Stimulated activated naive CD8-positive, alpha-beta T cell treated with anti-CD3 and anti-CD28 coated beads, Interleukin-15, Interleukin-2, amounts not matched to agents 100 ng/mL and 50 ng/mL, for 24 hours (primary cell): ENCODE data around the gene TDRD7.

Experiments
- H3K27ac Mint-ChIP-seq: one replicate; pipeline ENCODE4 v1.8.0; 2021; ENCODE audit warnings: mild to moderate bottlenecking, mixed read lengths
- H3K27me3 Mint-ChIP-seq: one replicate; pipeline ENCODE4 v1.8.0; 2021; ENCODE audit warnings: mixed read lengths
- H3K36me3 Mint-ChIP-seq: one replicate; pipeline ENCODE4 v1.8.0; 2021; ENCODE audit warnings: low read depth, mixed read lengths
- H3K4me1 Mint-ChIP-seq: one replicate; pipeline ENCODE4 v1.8.0; 2021; ENCODE audit warnings: low read depth, mixed read lengths
- H3K4me3 Mint-ChIP-seq: one replicate; pipeline ENCODE4 v1.8.0; 2021; ENCODE audit warnings: mild to moderate bottlenecking, mixed read lengths
- H3K9me3 Mint-ChIP-seq: one replicate; pipeline ENCODE4 v1.8.0; 2021; ENCODE audit warnings: mixed read lengths

The TDRD7 gene

DNA sequence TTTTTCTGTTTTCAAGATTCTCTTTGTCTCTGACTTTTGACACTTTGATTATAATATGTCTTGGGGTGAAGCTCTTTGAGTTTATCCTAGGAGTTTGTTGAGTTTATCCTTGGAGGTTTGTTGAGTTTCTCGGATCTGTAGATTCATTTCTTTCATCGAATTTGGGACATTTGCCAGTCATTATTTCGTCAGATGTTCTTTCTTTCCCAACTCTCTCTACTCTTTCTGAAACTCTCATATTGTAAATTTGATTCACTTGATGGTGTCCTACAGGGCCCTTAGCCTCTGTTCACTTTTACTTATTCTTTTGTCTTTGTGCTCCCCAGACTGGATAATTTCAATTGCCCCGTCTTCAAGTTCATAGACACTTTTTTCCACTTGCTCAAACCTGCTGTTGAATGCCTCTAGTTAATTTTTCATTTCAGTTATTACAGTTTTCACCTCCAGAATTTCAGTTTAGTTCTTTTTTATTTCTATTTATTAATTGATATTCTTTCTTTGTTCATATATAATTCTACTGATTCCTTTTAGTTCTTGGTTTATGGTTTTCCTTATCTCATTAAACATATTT is 8.1 kb upstream of the TDRD7 start:
- Mint-ChIP-seq H3K27ac (no peak overlapping the region), H3K4me1 (peaks cover 2% of the 10 kb centered on the region), H3K4me3 (no peak overlapping the region), H3K27me3 (peaks cover 38% of the 10 kb centered on the region), H3K9me3 (no peaks in the 10 kb centered on the region), H3K36me3 (no peaks in the 10 kb centered on the region)

- Mint-ChIP-seq H3K4me1 (no peaks in the 10 kb centered on the region), H3K27me3 (peaks cover 46% of the 10 kb centered on the region), H3K27ac (no peak overlapping the region), H3K9me3 (no peaks in the 10 kb centered on the region), H3K36me3 (no peaks in the 10 kb centered on the region), H3K4me3 (no peak overlapping the region)
Measured at GRCh38 chr9:97405551-97405950, 6.3 kb upstream of the TDRD7 start.

GRCh38 chr9:97406620-97407177 is 5.2 kb upstream of the TDRD7 start:
- Mint-ChIP-seq H3K27me3 (peaks cover 42% of the 10 kb centered on the region), H3K36me3 (no peaks in the 10 kb centered on the region), H3K4me1 (peaks cover 5% of the 10 kb centered on the region), H3K27ac (no peak overlapping the region), H3K9me3 (no peaks in the 10 kb centered on the region), H3K4me3 (no peak overlapping the region)

GRCh38 chr9:97408562-97408961 is 3.3 kb upstream of the TDRD7 start:
- Mint-ChIP-seq H3K4me1 (peaks cover 16% of the 10 kb centered on the region), H3K4me3 (no peak overlapping the region), H3K9me3 (no peaks in the 10 kb centered on the region), H3K36me3 (no peaks in the 10 kb centered on the region), H3K27me3 (peaks cover 39% of the 10 kb centered on the region), H3K27ac (no peak overlapping the region)

DNA sequence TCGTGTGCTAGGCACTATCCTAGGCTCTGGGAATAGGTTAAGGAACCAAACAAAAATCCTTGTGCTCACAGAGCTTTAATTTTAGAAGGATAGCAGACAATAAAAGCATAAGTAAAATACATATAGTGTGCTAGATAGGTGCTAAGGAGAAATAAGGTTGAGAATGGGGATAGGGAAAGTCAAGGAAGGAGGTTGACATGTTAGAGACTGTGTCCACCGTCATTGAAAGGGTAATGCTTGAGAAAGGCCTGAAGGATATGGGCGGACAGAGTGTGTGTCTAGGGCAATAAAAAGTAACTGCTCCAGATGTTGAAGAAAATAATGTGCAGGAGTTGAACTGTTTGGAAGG is 482 bp upstream of the TDRD7 start:
- Mint-ChIP-seq H3K27ac (peak overlapping the region; percentile 19), H3K9me3 (no peaks in the 10 kb centered on the region), H3K27me3 (peaks cover 31% of the 10 kb centered on the region), H3K36me3 (no peaks in the 10 kb centered on the region), H3K4me1 (peaks cover 20% of the 10 kb centered on the region), H3K4me3 (peak overlapping the region; percentile 87)

DNA sequence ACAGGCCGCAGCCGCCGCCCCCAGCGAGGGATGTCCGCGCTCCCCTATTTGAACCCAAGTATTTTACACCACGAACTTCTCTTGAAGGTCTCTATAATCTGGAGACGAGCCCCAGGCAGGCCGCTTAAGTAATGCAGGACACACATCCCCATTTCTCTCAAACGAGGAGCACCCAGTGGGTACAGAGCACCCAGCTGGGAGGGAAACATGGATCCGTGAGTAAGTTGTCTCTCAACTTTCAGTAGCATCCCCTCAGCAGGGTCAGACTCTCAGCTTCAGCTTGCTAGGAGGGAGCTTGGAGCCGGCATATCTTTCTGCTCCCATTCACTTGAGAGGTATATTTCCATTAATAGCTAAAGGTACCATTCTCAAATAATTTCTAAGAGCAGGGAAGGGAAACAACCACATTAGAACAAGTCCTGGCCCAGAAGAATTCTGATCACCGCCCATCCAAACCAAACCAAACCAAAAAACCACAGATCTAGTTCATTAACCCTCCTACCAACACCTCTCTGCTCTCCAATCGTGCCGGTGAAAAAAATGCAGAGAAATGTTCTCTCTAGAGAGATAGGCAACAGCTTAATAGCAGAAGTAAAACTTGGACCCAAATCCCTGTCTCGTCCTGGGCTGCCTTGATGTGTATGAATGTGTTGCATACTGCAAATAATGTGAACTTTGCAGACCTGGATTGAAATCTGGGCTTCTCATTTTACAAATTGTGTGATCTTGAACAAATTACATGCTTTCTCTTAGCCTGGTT is 910 bp downstream of the TDRD7 start:
- no peaks in the 10 kb centered on the region for H3K36me3 Mint-ChIP-seq
- peaks cover 19% of the 10 kb centered on the region for H3K27me3 Mint-ChIP-seq
- peak overlapping the region; percentile 73 for H3K4me3 Mint-ChIP-seq
- H3K4me1 Mint-ChIP-seq = peaks cover 20% of the 10 kb centered on the region
- peak overlapping the region; percentile 64 for H3K27ac Mint-ChIP-seq
- no peaks in the 10 kb centered on the region for H3K9me3 Mint-ChIP-seq

- Mint-ChIP-seq H3K36me3 (no peaks in the 10 kb centered on the region), H3K4me3 (peak overlapping the region; percentile 73), H3K4me1 (peaks cover 20% of the 10 kb centered on the region), H3K27me3 (peaks cover 12% of the 10 kb centered on the region), H3K27ac (peak overlapping the region; percentile 17), H3K9me3 (no peaks in the 10 kb centered on the region)
Measured at GRCh38 chr9:97413462-97413861, 1.6 kb downstream of the TDRD7 start.

GRCh38 chr9:97415146-97415545 is 3.2 kb downstream of the TDRD7 start:
- peaks cover 31% of the 10 kb centered on the region for H3K4me1 Mint-ChIP-seq
- no peaks in the 10 kb centered on the region for H3K27me3 Mint-ChIP-seq

GRCh38 chr9:97418880-97419279 is 7.0 kb downstream of the TDRD7 start:
- Mint-ChIP-seq H3K4me3 (no peak overlapping the region), H3K27me3 (no peaks in the 10 kb centered on the region), H3K4me1 (peaks cover 12% of the 10 kb centered on the region), H3K36me3 (no peaks in the 10 kb centered on the region), H3K9me3 (no peaks in the 10 kb centered on the region), H3K27ac (no peak overlapping the region)

More at GRCh38 chr9:97415146-97415545, 3.2 kb downstream of the TDRD7 start:
- Mint-ChIP-seq H3K9me3 (no peaks in the 10 kb centered on the region), H3K27ac (no peak overlapping the region), H3K36me3 (no peaks in the 10 kb centered on the region), H3K4me3 (no peak overlapping the region)

DNA sequence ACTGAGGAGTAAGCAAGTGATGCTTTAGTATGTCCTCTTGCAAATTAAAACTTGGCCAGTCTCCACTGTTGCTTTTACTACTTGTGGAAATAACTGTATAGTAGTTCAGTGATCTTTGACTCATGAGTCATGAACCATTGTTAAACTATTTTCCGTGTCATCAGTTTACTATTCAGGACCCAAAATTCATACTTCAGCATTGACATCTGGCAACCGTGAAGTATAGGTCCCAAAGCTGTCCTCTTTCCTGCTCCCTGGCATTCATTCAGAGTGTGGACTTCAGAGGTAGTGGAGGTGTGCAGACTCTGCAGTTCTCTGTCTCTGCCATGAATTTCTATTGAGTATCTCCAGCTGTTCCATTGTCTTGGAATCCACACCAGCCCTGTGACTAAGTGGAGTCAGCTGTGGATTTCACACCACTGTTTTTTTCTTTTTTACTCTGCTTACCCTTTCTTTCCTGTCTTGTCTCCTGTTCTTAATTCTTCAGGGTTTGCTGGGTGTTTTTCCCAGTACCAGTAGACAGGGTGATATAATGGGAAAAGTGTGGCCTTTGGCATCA is 7.5 kb downstream of the TDRD7 start:
- no peak overlapping the region for H3K27ac Mint-ChIP-seq
- H3K4me3 Mint-ChIP-seq = no peak overlapping the region
- H3K4me1 Mint-ChIP-seq = peaks cover 11% of the 10 kb centered on the region
- peaks cover 3% of the 10 kb centered on the region for H3K9me3 Mint-ChIP-seq
- H3K27me3 Mint-ChIP-seq = no peaks in the 10 kb centered on the region
- H3K36me3 Mint-ChIP-seq = no peaks in the 10 kb centered on the region

- H3K27ac Mint-ChIP-seq = no peak overlapping the region
- H3K4me1 Mint-ChIP-seq = no peaks in the 10 kb centered on the region
- peaks cover 3% of the 10 kb centered on the region for H3K9me3 Mint-ChIP-seq
- H3K4me3 Mint-ChIP-seq = no peak overlapping the region
- H3K36me3 Mint-ChIP-seq = peaks cover 12% of the 10 kb centered on the region
- H3K27me3 Mint-ChIP-seq = no peaks in the 10 kb centered on the region
Measured at GRCh38 chr9:97425336-97425972, 13.6 kb downstream of the TDRD7 start.

DNA sequence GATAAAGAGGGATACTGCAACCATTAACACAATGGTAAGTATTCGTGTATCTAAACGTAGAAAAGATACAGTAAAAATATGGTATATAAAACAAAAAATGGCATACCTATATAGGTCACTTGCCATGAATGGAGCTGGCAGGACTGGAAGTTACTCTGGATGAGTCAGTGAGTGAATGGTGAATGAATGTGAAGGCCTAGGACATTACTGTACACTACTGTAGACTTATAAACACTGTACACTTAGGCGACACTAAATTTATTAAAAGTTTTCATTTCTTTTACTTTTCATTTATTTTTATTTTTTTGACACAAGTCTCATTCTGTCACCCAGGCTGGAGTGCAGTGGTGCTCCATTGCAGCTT is 14.1 kb downstream of the TDRD7 start:
- Mint-ChIP-seq H3K4me3 (no peak overlapping the region), H3K9me3 (peaks cover 3% of the 10 kb centered on the region), H3K27me3 (no peaks in the 10 kb centered on the region), H3K36me3 (peaks cover 13% of the 10 kb centered on the region), H3K27ac (no peak overlapping the region), H3K4me1 (no peaks in the 10 kb centered on the region)

DNA sequence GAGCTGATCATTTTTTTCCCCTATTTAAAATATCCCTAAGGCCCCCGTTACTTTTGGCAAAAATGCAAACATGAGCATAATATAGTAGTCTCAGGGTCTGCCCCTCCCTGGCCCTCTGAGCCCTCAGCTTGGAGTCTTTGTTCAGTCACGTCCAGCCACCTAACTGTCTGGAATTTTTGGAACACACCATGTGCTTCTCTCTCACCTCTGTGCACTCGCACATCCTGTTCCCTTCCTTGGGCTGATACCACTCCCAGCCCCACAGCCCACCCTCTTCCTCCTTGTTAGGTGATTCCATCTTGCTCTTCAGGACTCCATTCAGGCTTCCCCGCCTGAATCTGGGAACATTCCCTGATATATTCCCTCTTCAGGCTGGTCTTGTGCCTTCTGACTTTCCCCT is 16.0 kb downstream of the TDRD7 start:
- H3K27me3 Mint-ChIP-seq = no peaks in the 10 kb centered on the region
- H3K27ac Mint-ChIP-seq = no peak overlapping the region
- H3K36me3 Mint-ChIP-seq = peaks cover 18% of the 10 kb centered on the region
- H3K4me1 Mint-ChIP-seq = no peaks in the 10 kb centered on the region
- H3K4me3 Mint-ChIP-seq = no peak overlapping the region
- peaks cover 3% of the 10 kb centered on the region for H3K9me3 Mint-ChIP-seq

GRCh38 chr9:97430316-97431043 is 18.6 kb downstream of the TDRD7 start:
- peaks cover 28% of the 10 kb centered on the region for H3K36me3 Mint-ChIP-seq
- H3K4me1 Mint-ChIP-seq = no peaks in the 10 kb centered on the region
- no peaks in the 10 kb centered on the region for H3K27me3 Mint-ChIP-seq
- no peak overlapping the region for H3K4me3 Mint-ChIP-seq
- no peaks in the 10 kb centered on the region for H3K9me3 Mint-ChIP-seq
- no peak overlapping the region for H3K27ac Mint-ChIP-seq

GRCh38 chr9:97431044-97431441 is 19.1 kb downstream of the TDRD7 start:
- Mint-ChIP-seq H3K27me3 (no peaks in the 10 kb centered on the region), H3K4me3 (no peak overlapping the region), H3K9me3 (no peaks in the 10 kb centered on the region), H3K27ac (no peak overlapping the region), H3K36me3 (peaks cover 28% of the 10 kb centered on the region), H3K4me1 (no peaks in the 10 kb centered on the region)
